Fibroblast of skin of back (primary cell): ENCODE results near the gene SMARCD3.
A peak's percentile ranks its signal among the peaks of the same experiment; 100 is the strongest.

Experiments used
- DNase-seq: peaks from one replicate; pipeline ENCODE4 v3.0.0-alpha.2; 2013

SMARCD3 gene

DNA sequence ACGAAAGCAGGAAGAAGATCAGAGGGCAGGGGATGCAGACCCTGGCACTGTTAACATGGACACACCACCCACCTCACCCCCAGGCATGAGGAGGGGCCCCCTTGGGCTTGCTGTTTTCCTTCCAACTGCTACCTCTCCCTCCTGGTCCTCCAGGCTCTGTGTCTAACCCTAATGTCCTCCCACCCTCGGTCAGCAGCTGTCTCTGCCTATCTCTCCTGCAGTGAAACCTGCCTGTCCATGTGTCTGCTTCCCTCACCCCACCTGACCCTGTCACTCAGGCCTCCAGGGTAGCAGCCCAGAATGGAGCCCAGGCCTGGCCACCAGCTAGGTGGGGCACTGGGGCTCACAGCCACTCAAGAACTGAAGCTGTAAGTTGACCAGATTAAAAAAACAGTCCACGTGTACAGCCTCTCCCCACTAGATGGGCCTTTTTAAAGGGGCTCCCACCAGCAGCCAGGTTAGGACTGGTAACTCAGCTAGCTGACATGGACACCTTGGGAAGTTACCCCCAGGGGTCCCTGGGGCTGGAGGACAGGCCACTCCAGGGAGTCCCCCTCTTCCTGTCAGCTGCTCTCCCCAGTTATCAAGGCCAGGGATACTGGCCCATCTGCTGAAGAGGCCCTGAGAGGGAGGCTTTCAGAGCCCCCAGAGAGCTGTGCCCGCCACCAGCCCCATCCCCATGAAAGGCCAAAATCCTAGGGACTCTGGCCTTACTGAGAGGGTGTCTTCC is 1.5 kb downstream of the SMARCD3 start:
- DNase-seq, result no peak

DNA sequence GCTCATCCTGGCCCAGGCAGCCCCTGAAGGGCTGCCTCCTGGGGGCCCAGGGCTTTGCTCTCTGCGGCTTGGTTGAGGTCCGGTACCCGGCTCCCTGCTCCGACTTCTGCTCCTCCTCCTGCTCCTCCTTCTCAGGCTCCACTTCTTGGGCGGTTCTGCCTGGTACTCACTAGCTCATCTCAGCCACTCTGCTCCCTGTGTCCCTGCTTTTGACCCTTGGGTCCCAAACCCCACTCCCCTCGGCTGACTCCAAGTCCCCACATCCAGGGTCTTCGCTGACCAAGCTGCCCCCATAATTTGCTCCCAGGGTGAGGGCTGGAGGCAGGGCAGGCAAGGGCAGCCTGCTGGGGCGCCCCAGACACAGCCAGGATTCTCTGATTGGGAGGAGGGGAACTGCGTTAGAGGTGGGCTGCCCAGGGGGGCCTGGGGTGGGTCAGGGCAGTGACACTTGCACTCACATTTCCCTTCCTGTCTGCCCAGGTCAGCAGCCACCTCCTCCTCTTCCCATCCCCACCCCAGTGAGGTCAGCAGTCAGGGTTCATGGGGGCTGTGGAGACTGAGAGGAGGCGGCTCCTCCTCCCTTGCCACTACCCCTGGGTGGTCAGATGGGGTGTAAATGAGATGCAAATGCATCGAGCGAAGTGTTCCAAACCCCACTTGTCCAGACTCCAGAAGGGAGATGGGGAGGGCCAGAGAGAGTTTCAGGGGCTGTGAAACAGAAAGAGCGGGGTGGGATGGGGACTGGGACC is 2.2 kb downstream of the SMARCD3 start:
- DNase-seq, result no peak

DNA sequence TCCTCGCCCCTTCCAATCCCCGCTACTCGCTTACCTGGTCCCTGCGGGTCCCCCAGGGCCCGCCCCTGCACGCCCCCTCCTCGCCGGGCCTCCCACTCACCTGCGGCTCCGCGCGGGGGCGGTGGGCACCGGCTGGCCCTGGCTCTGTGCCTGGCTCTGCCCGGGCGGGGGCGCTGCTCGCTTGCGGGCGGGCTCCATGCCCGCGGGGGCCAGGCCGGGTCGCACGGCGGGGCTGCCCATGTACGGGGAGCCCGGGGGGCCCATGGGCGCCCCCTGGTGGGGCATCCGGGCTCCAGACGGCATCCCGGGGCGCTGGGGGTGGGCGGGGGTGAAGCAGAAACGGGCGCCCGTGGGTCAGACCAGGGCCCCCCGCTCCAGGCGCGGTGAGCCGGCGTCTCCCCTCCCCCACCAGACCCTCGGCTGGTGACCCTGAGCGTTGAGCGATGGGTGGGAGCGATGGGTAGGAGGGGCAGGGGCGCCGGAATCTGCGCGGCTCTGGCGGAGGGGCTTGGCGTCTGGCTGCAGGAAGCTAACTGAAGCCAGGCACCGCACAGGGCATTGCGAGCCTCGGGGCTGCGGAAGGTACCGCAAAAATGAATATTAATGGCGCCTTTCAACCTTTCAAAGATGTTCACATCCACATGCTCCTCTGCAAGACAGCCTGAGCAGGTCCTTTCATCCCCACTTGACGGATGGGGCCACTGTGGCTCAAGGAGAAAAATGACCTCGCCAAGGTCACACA is 3.0 kb downstream of the SMARCD3 start:
- DNase-seq, result peak; percentile 35

DNA sequence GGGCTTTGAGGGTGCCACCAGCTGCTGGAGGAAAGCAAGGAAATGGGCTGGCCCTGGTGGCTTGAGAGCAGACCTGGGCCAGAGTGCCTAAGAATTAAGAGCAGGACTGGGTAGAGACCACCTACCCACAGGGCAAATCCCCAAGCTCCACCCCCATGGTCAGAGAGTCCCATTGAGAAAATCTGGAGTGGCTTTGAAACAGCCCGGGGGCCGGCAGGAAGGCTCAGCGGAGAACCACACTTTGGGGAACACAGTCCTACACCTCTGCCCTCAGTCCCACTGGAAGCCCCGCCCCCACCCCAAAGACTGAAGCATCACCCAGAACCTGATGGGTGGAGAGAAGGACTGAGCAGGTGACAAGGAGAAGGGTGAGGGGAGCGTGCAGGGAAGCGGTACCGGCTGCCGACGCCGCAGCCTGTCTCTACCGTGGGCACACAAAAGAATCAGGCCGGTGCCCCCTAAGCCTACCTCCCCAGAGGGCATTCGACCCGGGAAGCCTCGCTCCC is 3.6 kb downstream of the SMARCD3 start:
- DNase-seq, result no peak

DNA sequence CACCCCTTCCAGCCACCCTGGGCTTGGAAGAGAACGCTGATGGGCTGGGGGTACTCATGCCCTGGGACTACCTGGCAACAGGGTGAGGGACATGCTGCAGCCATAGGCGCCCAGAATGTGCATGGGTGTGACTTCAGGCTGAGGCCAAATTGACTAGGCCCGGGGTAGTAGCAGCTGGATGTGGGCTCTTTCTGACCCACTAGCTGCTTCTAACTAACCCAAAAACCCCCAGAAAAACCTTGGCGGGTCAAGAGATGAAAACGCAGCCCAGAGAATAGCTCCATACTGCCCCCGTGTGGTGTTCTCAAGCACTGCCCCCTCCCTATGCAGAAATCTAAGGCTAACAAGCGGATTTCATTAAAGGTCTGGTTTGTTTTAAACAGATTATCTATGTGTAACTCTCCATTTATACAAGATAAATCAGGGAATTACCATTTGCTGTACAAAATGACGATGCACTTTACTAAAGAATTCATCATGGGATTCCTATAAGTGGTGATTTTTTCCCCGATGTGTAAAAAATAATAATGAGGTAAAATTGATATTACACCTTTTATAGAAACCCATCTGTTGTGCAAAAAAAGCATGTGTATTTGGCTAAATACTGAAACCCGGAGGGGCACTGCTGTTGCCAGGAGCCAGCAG is 4.2 kb downstream of the SMARCD3 start:
- peak; percentile 50 for DNase-seq

DNA sequence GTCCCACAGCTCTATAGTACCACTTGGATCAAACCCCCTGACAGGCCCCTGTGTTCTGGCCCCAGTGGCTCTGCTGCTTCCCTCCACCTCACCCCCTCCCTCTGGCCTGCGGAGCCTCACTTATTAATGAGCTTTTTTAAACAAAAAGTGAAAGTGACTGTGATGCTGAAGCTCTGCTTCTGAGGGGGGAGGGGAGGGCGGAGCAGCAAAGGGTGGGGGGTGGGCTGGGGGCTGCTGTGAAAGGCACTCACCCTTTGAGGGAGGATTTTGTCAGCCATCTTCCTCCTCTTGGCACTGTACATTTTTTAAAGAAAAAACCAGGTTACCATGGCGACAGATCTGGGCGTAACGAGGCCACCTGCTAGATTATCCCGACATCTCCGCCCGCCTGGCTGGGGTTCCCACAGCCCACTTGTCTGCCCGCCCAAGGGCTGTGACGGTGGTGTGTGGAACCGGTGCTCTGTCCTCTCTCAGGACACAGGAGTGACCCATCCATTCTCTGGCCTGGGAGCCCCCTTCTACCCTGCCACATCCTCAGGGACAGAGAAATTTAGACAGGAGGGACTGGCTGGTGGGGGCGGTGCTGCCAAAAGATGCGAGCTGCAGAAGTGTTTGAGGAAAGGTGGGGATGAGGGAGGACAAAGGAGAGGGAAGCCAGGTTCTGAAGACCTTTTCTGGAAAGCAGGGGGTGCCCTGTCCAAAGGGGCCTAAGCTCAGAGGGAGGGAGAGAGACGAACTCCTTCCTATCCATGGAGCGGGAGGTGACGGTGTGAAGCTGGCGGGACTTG is 4.9 kb downstream of the SMARCD3 start:
- DNase-seq, result no peak

DNA sequence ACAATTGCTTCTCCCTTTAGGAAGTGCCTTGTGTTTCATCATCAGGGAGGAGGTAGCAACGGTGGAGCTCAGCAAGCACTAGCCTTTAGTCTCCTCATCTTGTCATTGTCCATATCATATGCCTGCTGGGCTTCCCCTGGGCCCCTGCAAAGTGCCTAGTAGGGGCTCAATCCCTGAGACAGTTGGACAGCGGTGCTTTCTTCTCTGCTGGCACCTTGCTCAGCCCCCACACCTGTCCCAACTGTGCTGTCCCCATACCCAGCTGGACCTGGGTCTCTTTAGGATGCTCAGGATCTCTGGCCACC is 5.5 kb downstream of the SMARCD3 start:
- no peak for DNase-seq

DNA sequence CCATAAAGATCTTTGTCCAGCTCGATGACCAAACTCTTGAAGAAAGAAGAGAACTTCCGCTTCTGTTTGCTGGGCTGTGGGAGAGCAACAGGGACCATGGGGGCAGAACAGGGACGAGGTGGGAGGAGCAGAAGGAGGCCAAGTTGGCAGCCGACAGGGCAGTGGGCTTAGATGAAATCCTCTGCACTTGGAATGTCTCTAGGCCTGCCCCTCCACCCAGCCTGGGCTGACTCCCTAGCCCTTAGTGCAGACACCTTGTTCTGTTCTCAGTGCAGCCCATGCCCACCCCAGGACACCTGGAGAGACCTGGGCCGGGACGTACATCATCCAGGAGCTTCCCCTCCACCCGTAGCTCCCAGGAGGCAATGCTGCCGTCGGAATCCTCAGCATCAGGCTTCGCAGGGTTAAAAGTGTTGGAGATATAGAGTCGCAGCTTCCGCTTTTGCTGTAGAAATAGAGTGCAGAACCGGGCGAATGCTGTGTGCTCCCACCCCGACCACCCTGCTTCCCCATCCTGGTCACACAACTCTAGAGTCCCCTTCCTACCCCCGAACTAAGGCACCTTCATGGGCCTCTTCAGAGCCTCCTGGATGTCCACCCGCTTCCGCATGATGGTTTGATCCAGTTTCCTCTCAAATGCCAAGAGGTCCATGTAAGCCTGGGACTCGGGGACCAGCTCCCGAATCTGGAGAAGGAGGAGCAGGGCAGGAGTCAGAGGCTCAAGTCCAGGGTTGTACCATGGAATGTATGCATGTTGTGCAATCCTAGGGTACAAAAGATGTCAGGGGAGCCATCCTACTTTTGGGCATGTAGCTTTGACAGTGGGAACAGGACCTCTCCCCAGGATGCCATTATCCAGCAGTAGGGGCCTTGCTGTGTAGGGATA is 6.1 kb downstream of the SMARCD3 start:
- DNase-seq, result no peak

DNA sequence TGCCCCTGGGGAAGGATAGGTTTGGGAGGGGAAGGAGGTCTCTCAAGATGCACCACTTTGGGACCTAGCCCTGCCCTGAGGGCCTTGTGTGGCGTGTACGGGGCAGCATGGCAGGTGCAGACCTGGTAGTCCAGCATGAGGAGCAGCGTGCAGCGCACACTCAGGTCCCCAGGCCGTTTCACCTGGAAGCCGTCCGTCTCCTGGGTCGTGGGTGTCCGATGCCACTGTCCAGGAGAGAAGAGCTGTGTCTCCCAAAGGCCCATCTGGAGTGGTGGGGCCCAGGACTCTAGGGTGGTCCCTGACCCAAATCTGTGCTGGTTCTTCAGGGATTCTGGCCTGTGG is 6.8 kb downstream of the SMARCD3 start:
- no peak for DNase-seq

DNA sequence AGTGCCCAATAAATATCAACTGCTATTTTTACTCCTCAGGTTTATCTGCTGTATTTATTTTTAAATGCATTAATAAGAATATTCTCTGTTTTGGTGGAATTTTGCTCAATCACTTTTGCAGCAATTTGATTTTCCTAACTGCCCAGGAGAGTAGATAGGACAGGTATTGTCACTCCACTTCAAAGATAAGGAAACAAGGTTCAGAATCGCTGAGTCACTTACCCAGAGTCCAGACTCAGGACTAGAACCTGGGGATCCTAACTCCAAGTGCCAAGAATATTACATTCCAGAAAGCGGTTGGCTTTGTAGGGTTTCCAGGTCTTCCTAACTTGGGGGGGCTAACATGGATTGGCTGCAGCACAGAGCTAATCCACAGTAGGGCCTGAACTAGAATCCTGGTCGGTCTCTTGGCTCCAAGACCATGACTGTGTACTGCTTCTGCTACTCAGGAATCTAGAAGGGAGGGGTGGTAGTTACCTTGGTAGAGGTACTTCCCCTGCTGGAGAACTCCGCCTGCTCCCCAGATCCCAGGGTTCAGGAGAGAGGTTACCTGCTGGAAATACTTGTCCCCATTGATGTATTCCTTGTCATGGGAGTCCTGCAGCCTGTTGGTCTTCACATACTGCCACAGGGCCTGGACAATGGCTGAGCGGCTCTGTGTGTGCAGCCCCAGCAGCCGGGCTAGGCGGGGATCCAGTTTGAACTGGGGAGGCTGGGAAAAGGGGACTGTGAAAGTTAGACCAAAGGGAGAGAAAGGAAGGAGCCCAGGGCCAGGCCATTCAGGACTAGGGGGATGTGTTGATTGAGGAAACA is 7.3 kb downstream of the SMARCD3 start:
- no peak for DNase-seq

DNA sequence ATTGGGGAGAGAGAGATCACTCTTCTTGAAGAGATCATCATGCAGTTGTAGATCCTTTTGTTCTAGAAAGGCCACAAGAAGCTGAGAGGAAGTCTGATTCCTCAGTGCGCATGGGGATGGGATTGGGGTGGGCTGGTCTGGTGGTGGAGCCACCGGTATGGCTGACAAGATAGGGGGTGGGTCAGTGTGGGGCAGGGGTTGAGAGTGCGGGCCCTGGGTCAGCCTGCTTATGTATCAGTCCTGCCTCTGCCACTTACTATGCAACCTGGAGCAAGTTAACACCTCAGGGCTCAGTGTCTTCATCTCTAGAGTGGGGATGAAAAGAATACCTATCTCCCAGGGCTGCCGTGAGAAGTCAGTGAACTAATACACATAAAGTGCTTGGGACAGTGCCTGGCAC is 8.0 kb downstream of the SMARCD3 start:
- no peak for DNase-seq

DNA sequence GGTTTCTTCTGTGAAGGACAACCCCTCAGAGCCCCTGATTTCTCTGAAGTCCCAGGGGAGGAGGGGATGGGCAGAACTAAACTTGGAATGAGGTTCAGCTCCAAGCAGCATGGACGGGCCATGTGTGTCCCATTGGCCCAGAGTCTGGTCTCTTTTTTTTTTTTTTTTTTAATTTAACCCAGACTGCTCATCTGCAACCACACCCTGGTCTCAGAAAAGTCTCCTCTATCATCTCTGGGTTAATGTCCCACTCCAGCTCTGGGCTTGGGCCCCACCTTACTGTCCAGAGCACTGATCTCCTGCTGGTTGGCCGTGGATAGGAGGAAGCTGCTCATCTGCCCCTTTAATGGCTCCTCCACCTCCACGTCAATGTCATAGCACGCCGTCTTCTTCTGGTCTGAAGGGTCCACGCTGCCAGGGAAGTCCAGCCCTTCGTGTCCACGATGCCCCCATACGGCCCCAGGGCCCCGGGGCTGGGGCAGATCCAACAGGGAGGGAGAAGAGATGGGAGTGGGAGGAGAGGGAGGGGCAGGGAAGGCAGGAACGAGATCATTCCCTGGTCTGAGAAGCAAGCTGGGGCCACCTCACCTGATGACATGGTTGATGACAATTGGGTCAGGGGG is 8.5 kb downstream of the SMARCD3 start:
- no peak for DNase-seq

DNA sequence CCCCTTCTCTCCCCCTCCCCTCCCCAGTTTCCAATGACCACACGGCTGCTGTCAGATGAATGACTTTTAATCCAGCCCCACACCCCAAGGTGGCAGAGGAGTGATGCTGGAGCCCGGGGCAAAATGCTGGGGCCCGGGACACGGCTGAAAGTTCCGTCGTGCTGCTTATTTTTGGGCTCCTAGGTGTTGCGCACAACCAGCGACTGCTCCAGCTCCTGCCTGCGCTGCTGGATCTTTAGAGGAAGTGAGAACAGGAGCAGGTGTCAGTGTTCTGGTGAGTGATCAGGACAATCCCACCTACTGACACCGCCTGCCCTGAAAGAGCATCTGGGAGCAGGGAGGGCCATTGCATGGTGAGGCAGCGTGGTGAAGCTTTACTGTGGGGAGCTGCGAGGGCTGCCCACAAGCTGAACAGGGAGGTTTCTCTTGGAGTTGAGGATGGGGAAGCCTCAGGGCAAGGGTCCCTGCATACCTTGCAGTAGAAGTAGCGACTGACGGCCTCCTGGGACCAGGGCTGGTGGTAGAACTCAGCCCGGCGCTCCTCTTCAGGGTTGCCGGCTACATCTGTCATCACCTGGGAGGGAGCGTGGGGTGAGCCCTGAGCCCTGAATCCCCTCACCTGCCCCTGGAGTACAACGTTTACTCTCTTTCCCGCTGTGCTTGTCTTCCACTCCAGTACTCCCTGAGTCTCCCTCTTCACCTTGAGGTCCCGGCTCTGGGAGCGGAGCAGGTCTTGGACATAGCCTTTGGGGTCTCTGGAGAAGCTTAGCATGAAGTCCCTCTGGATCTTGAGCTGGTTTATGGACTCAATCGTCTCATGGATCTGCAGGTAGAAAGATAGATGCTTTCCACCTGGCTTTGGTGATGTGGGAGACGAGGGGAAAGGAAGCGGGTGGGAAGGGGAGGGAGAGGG is 9.3 kb downstream of the SMARCD3 start:
- DNase-seq, result no peak

DNA sequence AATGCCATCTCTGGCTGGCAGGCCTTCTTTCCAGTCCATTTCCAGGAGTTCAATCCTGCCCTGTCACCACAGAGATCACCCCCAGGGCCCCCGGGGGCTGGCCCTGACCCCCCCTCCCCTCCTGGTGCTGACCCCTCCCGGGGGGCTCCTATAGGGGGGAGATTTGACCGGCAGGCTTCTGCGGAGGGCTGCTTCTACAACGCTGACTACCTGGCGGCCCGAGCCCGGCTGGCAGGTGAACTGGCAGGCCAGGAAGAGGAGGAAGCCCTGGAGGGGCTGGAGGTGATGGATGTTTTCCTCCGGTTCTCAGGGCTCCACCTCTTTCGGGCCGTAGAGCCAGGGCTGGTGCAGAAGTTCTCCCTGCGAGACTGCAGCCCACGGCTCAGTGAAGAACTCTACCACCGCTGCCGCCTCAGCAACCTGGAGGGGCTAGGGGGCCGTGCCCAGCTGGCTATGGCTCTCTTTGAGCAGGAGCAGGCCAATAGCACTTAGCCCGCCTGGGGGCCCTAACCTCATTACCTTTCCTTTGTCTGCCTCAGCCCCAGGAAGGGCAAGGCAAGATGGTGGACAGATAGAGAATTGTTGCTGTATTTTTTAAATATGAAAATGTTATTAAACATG is 10.2 kb downstream of the SMARCD3 start:
- no peak for DNase-seq

DNA sequence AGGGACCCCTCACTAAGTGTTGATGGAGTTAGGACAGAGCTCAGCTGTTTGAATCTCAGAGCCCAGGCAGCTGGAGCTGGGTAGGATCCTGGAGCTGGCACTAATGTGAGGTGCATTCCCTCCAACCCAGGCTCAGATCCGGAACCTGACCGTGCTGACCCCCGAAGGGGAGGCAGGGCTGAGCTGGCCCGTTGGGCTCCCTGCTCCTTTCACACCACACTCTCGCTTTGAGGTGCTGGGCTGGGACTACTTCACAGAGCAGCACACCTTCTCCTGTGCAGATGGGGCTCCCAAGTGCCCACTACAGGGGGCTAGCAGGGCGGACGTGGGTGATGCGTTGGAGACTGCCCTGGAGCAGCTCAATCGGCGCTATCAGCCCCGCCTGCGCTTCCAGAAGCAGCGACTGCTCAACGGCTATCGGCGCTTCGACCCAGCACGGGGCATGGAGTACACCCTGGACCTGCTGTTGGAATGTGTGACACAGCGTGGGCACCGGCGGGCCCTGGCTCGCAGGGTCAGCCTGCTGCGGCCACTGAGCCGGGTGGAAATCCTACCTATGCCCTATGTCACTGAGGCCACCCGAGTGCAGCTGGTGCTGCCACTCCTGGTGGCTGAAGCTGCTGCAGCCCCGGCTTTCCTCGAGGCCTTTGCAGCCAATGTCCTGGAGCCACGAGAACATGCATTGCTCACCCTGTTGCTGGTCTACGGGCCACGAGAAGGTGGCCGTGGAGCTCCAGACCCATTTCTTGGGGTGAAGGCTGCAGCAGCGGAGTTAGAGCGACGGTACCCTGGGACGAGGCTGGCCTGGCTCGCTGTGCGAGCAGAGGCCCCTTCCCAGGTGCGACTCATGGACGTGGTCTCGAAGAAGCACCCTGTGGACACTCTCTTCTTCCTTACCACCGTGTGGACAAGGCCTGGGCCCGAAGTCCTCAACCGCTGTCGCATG is 11.0 kb downstream of the SMARCD3 start:
- no peak for DNase-seq

DNA sequence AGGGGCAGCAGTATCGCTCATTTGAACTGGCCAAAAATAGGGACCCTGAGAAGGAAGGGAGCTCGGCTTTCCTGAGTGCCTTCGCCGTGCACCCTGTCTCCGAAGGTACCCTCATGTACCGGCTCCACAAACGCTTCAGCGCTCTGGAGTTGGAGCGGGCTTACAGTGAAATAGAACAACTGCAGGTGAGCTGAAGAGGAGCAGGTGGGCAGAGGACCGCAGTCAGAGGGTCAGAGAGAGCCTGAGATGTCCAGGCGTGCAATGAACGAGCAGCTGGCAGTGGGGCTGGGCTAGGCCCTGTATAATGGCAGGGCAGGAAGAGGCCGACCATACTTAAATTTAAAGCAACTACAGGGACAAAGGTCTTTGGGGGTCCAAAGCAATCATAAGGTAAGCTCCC is 12.1 kb downstream of the SMARCD3 start:
- DNase-seq, result no peak
